A549 treated with Hydrocortisone at 1 μM for 4 hours (cell line): ENCODE data around the gene PROP1. TPM values are rescaled to one million over a fixed set of nuclear protein-coding genes. Genes with fewer than 3 reads are reported as not detected.

Experiments used
- total RNA-seq: library from RNA; stranded (reverse); fragments of 200-300 nt; extraction: Qiagen RNA extraction; gene quantifications from 5 replicates; pipeline ENCODE4 v1.2.3, GENCODE V29; 2022

PROP1 gene
- total RNA-seq = 0.09 TPM in 2 of 5 replicates, not detected in the others

GRCh38 chr5:177995691-177996595, at the start of gene PROP1:
Gene PROP1 (minus strand): TSS chr5:177996242. CDS start chr5:177995933, 309 bp downstream.

Other genes with a start within 250 kb of the PROP1 start
- gene FAM153A, start 213.3 kb downstream of the PROP1 start, total RNA-seq = not detected in 5 replicates
- gene N4BP3, start 117.3 kb upstream of the PROP1 start, total RNA-seq = 0.74 to 1.2 TPM (median 0.90 TPM) in 5 replicates
- gene RMND5B, start 134.8 kb upstream of the PROP1 start, total RNA-seq = 28.4 to 31.8 TPM (median 30.9 TPM) in 5 replicates
- 381 to 450 TPM (median 412 TPM) in 5 replicates for gene NHP2, start 157.6 kb upstream of the PROP1 start, total RNA-seq
- not detected in 5 replicates for gene GMCL2, start 191.1 kb upstream of the PROP1 start, total RNA-seq
- 300 to 340 TPM (median 314 TPM) in 5 replicates for gene HNRNPAB, start 208.3 kb upstream of the PROP1 start, total RNA-seq
- 7.9 to 9.1 TPM (median 8.7 TPM) in 5 replicates for gene PHYKPL, start 236.6 kb upstream of the PROP1 start, total RNA-seq